Measurements from ENCODE around the gene VPS72.

The VPS72 gene

GRCh38 chr1:151187205-151187604 lies 2.8 kb downstream of the VPS72 start:
- DNase-seq (ENCODE audit: low read depth), result no peak

GRCh38 chr1:151184211-151184610 lies 5.8 kb downstream of the VPS72 start:
- no peak for DNase-seq (ENCODE audit: low read depth)

DNA sequence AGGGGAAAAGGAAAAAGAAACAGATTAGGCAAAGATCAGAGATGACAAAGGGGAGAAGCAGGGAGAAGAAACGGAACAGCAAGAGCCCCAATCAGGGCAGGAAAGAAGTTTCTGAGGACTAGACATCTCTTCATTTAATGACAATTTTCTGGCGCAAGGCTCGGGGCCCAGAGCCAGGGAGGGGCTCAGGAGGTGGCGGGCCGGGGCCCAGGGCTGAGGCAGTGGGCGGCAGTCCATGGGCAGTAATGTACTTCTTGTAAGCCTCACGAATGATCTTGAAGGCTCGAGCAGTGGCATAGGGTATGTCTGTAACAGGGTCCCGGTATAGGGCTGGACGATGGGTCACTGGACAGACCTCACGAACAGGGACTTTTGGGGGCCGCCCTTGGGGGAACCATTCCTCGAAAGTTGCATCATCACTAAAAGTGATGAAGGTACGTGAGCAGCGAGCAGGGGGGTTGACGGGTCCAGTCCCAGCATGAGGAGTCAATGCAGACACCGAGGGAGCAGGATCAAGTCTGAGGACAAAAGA lies 13.4 kb downstream of the VPS72 start:
- DNase-seq (ENCODE audit: low read depth), result no peak

DNA sequence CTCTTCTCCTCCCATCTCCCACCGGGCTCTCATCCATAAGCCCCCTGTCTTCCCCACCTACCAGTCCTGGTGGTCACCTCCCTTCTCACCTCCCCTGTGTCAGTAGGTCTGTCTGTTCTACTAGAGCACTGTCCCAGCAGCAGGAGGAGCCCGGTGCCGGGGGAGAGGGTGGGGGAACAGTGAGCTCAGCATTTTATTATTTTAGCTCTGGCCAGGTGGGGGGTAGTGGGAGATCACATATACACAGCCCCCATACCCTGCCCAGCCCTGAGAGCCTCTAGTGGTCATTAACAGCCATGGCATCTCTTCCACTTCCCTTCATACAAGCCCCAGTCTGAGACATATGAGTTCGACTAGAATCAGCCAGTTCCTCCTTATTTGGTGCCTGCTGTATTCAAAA lies 14.1 kb downstream of the VPS72 start, which contains the start of gene TMOD4:
TMOD4 (minus strand) TSS at position 119 of the 400 bp plus-strand sequence. CDS start 1,106 bp downstream, outside the sequence.
- no peak for DNase-seq (ENCODE audit: low read depth)

DNA sequence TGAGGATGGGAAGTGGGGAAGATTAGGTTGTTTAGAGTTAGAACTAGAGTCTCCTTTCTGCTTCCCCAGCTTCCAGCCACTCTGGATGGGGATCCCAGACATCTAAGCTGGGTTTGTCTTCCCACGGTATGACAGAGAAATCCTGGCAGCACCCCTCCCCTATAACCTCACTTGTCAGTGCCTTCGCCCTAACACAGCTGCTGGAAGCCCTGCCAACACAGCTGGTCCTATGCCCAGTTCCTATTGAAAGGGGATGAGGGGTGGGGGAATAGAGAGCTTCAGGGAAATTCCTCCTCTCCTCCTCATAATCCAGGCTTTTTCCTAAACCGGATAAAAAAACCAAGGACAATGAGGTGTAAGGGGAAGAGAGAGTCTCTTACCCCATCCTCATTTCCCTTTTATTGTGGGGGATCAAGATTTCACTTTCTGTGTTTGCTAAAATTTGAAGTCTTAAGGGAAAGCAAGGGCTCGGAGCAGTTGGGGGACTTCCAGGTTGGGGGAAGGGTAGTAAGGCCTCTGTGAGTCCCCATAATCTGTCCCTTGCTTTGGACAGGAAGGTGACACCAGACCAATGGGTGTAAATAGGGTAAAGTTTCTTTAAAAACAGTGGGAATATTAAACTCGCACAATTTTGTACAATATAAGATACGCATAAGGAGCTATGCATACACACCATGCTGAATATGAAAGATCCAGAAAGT lies 14.8 kb downstream of the VPS72 start:
- DNase-seq (ENCODE audit: low read depth), result no peak

DNA sequence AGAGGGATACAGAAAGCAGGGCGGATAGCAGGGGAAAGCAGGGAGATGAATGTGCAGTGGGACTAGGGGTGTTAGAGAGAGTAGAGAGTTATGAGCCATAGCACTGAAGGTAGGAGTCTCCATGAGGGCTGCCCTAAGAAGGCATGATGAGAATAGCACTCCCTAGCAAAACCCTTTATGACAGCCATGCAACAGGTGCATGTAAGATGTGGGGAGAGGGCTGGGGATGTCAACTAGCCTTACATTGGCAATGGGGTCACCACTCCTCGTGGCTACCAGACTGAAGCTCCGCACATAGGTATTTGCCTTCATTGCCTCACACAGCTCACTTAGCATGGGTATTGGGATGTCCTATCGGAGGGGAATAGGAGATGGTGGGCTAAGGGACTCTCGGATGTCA lies 18.8 kb downstream of the VPS72 start:
- no peak for DNase-seq (ENCODE audit: low read depth)

DNA sequence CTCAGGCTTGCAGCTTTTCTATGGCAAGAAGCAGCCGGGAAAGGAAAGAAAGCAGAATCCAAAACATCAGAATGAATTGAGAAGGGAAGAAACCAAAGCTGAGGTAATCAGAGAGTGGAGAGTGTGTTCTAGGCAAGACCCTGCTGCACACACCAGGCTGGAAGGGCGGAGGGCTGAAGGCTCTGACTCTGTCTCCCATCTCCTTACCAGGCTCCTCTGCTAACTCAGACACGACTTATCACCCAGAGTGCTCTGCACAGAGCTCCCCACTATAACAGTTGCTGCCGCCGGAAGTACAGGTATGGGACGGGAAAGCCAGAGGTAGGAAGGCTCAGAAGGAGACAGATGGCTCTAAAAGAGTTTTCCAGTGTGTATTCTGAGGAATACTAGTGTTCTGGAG lies 22.9 kb downstream of the VPS72 start:
- DNase-seq (ENCODE audit: low read depth), result no peak

DNA sequence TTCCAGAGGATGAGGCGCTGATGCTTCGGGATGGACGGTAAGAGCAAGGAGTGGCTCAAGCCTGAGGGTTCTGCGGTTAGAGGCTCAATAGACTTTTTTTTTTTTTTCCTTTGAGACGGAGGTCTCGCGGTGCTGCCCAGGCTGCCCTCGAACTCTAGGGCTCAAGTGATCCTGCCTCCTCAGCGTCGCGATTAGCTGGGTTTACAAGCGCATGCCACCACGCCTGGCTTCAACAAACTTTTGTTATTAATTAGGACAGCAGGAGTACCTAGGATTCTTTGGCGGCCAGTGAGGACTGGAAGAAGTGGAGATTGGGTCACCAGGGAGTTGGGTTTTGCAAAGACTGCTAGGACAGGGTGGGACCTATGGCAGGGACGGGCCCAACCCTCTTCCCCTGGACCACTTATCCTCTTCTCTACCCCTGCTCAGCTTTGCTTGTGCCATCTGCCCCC lies 23.5 kb downstream of the VPS72 start:
- DNase-seq (ENCODE audit: low read depth), result no peak

DNA sequence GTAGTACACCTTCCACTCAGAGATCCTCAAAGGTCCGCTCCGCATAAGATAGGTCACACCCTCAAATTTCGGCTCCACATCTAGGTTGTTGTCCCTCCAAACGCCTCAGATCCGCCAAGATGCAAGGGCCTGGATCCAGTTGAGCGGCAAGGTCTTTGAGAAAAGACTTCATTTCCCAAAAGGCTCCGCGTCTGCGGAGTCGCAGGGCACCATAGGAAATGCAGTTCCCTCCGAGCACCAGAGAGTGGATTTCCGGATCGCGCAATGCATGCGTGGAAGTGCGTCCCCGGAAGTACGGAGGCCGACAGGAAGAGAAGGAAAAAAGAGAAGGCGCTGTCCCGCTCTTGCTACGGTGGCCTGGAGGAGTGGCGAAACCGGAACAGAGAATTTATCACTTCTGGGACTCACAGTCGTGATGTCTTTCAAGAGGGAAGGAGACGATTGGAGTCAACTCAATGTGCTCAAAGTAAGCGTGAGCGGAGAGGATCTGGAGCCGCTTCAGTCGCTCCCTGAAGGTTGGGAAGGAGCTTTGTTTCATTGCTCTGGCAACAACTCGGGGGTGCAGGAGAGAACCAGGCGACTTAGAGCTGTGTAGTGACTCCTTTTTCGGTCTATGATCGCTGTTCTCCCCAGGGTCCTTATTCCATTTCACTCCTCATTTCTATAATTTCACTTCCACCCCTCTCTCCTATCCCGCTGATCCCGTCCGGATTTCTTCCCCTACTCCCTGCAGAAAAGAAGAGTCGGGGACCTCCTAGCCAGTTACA lies 24.1 kb downstream of the VPS72 start, which contains the start of the genes LYSMD1 and SCNM1:
LYSMD1 (minus strand) TSS at position 165 of the 767 bp plus-strand sequence. CDS start 644 bp downstream, outside the sequence.
SCNM1 (plus strand) TSS at position 407 of the 767 bp plus-strand sequence; CDS start at position 416, 9 bp downstream.
- peak; percentile 90 for DNase-seq (ENCODE audit: low read depth)

- no peak for DNase-seq (ENCODE audit: low read depth)
These were observed 24.7 kb downstream of the VPS72 start for GRCh38 chr1:151165281-151165737.

GRCh38 chr1:151164732-151165280 lies 25.2 kb downstream of the VPS72 start:
- DNase-seq (ENCODE audit: low read depth), result no peak

- DNase-seq (ENCODE audit: low read depth), result no peak
These were observed 30.6 kb downstream of the VPS72 start for GRCh38 chr1:151159373-151159772.

- no peak for DNase-seq (ENCODE audit: low read depth)
These were observed 31.2 kb downstream of the VPS72 start for GRCh38 chr1:151158751-151159251.

DNA sequence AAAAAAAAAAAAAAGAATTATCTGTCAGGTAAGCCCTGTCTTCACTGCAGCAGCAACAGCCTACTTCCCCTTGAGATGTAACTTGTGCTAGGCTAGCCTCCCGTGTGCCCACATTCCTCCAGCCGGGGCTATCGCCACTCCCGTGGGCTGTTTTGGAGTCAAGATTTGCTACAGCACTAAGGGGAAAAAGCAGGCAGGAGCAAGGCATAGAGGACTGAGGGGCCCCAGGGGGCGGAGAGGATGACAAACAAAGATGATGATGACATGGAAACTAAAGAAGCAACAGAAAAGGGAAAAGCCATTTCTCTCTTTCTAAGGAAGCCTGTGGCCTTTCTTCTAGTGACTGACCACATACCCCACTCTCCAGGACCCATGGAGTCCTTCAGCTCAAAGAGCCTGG lies 31.7 kb downstream of the VPS72 start:
- no peak for DNase-seq (ENCODE audit: low read depth)

DNA sequence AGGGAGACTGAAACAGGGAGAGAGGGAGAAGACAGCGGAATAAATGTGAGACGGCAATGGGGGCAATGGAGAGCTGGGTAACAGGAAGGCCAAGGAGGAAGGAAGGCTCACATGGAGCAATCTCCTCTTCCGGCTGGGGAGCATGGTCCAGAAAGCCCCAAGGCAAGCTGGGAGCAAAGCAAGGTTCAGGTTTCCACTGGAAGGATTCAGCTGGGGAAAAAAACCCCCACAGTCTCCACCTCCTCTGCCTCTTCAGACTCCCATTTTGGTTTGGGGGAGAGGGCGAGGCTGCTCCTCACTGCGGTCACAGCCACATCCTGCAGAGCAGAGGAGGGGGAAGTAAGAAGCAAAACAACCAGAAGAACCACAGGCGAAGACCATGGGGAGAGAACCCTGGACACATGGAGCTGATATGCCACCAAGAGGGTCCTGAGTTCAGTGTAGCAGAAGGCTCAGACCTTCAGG lies 32.9 kb downstream of the VPS72 start:
- peak; percentile 31 for DNase-seq (ENCODE audit: low read depth)

DNA sequence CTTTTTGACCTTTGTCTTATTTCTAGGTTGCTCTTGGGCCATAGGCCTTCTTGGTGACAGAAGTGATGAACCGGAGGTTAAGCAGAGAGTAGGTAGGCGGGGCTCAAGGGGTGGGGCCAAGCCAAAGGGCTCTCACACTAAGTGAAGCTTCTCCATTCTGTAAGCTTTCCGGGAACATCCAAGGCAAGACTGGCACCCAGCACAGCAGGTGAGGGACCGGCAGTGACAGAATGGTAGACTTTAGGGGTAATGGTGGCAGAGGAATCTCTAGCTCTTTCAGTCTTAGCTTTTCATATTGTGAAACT lies 33.5 kb downstream of the VPS72 start, which contains the start of gene TNFAIP8L2:
TNFAIP8L2 (plus strand) TSS at position 135 of the 305 bp plus-strand sequence. CDS start 2,049 bp downstream, outside the sequence.
- DNase-seq (ENCODE audit: low read depth), result peak; percentile 69

- no peak for DNase-seq (ENCODE audit: low read depth)
These were observed 42.3 kb downstream of the VPS72 start for GRCh38 chr1:151147665-151148064.

- no peak for DNase-seq (ENCODE audit: low read depth)
These were observed 42.9 kb downstream of the VPS72 start for GRCh38 chr1:151147132-151147503.

DNA sequence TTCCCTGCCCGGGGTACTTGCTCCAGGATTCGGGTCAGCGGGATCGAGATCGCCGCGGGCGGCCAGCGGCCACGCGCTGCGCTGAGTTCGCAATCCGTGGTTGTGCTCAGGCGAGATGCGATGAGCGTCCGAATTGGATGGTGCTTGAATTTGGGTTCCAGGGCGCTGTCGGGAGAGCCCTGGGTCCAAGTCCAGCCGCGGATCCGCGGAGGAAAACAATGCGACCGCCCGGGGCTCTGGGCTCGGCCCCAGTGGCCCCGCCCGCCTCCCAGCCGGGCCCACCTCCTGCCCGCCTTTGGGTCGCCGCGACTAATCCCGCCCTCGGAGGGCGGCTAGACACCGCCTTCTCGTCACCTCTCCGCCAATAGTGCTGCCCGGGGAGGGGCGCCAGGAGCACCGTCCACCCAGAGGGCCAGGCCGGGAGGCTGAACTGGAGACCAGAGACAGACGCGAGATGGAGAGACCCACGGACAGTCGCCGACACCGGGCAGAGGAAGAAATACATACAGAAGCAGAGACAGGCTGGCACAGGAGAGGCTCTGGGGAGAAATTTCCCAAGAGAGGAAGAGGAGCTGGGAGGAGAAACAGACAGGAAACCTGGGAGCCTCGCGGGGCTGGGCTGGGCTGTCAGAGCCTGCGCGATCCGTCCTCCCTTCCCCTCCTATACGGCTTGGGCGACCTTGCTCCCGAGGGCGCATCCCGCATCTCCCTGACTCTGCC lies 43.4 kb downstream of the VPS72 start, which contains the start of gene SEMA6C:
SEMA6C (minus strand) TSS at position 220 of the 720 bp plus-strand sequence. CDS start 4,010 bp downstream, outside the sequence.
- DNase-seq (ENCODE audit: low read depth), result peak; percentile 79

DNA sequence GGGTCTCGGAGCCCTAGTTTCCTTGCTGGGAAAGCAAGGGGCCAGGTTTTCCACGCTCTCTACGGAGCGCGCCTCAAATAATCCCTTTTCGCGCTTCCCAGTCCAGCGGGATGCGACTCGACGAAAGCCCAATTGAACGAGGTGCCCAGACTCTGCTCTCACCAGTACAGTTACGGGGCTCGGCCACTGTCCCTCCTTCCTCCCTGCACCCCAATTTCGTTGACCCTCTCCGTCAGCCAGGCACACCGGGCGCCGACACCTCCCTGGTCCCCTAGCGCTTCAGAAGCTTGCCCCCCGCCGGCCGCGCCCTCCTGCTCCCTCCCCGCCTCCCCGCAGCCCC lies 44.0 kb downstream of the VPS72 start:
- no peak for DNase-seq (ENCODE audit: low read depth)

DNA sequence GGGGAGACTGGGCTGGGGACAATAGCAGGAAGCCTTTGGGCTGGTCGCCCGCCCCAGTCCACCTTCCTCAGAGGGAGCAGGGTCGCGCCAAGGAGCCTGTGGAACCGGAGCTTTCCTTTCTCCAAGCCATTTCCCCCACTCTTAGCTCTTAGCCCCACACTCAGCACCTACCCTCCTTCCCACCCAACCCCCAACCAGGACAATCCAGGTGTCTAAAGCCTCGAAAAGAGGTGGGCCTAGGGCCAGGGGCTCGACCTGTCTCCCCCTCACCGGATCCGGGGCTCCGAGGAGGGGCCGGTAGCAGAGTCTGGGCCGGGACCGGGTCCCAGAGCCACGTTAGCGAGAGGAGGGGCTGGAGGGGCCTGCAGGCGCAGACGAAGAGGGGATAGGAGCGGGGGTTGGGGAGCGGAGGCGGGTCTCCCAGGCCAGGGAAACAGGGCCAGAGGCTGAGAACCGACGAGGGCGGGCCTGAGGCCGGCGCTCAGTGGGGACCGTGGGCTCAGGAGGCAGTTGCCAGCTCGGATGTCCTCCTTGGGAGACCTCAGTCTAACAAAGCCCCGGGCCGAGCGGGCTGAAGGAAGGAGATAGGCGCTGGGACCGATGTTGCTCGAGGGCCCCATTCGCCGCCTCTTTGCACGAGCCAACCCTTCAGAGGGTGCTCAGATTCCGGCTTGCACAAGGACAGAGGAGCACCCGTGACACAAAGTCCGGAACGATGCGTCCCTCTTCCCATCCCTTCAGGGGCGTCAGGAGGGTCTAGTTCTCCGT lies 44.5 kb downstream of the VPS72 start:
- DNase-seq (ENCODE audit: low read depth), result no peak
